GM12864 (cell line): ENCODE data around the gene AHSG.

Experiments
- DNase-seq: peaks from one replicate; pipeline ENCODE4 v3.0.0-alpha.2; 2011; ENCODE audit warnings: low read depth
- H3K4me3 ChIP-seq: 2 replicates; pipeline ENCODE4 v1.5.1; 2011; ENCODE audit warnings: mild to moderate bottlenecking, low read depth, low read length, control low read depth
- CTCF ChIP-seq: IDR thresholded peaks from 2 replicates; pipeline ENCODE4 v1.5.1; 2011; ENCODE audit warnings: low read depth, mild to moderate bottlenecking, moderate library complexity, low read length, control low read depth, inconsistent platforms; ENCODE audit errors: missing control alignments

AHSG gene

DNA sequence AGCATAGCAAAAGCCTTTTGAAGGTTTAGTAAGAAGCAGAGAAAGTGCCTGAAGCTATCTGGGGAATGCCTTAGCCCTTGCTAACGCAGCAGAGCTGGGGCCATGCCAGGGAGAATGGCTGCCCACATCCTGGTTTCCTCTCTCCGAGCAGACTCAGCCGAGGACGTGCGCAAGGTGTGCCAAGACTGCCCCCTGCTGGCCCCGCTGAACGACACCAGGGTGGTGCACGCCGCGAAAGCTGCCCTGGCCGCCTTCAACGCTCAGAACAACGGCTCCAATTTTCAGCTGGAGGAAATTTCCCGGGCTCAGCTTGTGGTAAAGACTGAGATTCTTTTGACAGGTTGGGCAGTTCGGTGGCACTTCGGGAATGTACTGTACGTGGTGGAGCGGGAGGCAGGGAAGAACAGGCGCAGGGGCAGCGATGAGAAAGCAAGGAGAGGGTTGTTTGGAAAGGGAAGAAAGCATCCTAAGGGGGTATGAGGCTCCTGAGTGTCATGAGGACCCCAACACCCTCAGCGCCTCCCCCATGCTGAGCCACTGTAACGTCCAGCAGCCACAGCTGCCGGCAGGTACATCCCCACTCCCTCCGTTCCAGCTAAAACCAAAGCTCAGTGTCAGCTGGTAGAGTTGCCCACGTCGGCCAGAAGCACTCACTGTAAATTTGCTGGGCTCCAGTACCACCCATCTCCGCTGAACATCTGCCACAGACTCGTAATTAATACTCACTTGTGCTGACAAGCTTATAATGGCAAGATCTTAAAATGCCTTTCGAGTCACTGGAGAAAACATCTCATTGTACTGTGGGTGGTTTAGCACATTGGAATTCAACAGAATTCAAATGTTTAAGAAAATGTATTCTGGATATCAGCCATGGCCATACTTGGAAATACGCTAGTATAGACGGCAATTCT, 4.4 kb downstream of the AHSG start:
- TF ChIP-seq CTCF = peak; percentile 90
- DNase-seq = peak; percentile 44
- no peak overlapping the region for H3K4me3 ChIP-seq

DNA sequence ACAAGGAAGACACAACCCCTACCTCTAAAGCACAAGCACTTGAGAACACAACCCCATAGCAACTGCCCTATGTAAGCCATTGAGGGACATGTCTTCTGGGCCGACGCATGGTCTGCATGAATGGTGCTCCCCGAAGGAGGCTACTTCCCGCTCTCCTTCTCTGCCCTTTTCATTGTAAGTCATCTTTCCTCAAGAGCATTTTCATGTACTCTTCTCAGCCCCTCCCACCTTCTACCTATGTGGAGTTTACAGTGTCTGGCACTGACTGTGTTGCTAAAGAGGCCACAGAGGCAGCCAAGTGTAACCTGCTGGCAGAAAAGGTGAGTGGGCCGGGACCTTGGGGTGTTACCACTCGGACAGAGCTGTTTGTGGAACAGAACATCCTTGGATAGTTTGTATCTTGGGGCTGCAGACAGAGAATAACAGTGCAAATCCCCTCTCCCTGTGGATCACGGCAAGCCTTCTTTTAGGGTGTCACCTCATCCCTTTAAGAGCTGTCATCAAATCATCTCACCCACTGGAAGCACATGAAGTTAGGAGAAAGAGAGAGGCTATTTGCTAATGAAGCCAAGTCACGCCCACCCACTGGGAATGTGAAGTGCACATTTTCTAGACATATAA, 5.6 kb downstream of the AHSG start:
- TF ChIP-seq CTCF = no peak
- no peak overlapping the region for H3K4me3 ChIP-seq
- no peak for DNase-seq

GRCh38 chr3:186619787-186620212, 6.9 kb downstream of the AHSG start:
- DNase-seq = no peak
- no peak for TF ChIP-seq CTCF
- H3K4me3 ChIP-seq = no peak overlapping the region

GRCh38 chr3:186620213-186621092, 7.6 kb downstream of the AHSG start:
- TF ChIP-seq CTCF = no peak

GRCh38 chr3:186621894-186622650, 9.2 kb downstream of the AHSG start:
- TF ChIP-seq CTCF = no peak
- H3K4me3 ChIP-seq = no peak overlapping the region
- DNase-seq = no peak

More at GRCh38 chr3:186620213-186621092, 7.6 kb downstream of the AHSG start:
- DNase-seq = no peak
- H3K4me3 ChIP-seq = no peak overlapping the region

- TF ChIP-seq CTCF = no peak
- no peak for DNase-seq
- no peak overlapping the region for H3K4me3 ChIP-seq
Measured at GRCh38 chr3:186622651-186623310, 9.9 kb downstream of the AHSG start.
